HG03045 (cell line): ENCODE data around the gene RPL3.

Source experiments
- ATAC-seq: cut with Tn5 transposase; IDR thresholded peaks from one replicate; pipeline ENCODE4 v1.9.1; 2021; ENCODE audit warnings: mild to moderate bottlenecking, moderate library complexity; ENCODE audit not compliant: unreplicated experiment

The RPL3 gene

DNA sequence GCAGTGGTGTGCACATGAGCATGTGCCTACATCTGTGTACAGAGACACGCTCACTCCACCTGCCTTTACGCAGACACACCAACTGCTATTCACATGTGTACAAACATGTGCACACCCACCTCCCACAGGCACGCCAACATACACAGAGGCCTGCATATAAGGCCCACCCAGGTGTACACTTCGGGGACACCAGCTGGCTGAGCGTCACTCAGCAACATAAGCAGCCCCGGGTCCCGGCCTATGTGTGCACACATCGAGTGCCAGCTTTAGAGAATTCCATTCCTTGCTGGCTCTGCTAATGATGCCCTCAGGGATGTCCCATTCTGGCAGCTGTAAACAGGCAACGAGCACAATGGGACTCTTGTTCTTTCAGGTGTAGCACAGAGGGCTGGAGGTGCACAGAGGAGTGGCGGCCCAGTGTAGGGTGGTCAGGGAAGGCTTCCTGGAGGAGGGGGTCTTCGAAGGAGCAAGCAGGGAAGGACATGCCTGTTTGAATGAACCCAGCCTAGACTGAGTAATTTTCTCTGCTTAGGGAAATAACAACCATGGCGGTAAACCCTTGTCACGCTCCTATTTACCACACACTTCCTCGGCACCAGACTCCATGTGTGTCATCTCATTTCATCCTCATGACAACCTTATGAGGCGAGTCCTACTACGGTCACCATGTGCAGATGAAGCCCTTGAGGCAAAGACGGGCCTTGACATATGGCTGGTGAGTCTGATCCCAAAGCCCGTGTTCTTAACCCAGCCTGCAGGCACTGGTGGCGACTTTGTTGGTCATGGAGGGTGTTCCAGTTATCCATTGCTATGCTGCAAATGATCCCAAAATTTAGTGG is 35.1 kb downstream of the RPL3 start:
- ATAC-seq, result no peak

GRCh38 chr22:39283322-39284141 is 35.9 kb downstream of the RPL3 start:
- no peak for ATAC-seq

DNA sequence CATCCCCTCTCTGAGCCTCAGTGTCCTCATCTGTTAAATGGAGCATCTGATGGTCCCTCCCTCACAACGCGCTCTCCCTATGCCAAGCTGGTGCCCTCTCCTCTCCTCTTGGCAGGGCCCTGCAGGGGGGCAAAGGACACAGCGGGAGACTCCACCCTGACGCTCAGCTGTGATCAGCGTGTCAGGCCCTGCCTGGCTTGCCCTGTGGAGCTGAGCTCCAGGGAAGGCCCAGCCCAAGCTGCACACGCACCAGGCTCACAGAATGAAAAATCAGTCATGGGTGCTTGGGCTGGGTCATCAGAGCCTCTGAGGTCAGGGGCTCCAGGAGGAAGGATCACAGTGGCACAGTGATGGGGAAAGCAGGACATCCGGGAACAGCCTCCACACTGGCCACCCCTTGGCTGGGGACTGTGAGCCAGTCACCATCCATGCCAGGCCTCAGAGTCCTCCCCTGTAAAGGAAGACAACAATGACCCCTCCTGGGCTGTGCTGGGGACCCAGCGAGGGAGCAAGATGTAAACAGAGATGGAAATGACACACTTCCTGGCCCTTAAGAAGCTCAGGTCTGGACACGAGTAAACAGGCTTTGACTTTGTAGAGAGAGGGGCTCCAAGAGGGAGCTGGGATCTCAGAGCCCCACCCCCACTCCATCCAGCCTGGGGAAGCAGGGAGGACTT is 36.6 kb downstream of the RPL3 start:
- ATAC-seq, result no peak

DNA sequence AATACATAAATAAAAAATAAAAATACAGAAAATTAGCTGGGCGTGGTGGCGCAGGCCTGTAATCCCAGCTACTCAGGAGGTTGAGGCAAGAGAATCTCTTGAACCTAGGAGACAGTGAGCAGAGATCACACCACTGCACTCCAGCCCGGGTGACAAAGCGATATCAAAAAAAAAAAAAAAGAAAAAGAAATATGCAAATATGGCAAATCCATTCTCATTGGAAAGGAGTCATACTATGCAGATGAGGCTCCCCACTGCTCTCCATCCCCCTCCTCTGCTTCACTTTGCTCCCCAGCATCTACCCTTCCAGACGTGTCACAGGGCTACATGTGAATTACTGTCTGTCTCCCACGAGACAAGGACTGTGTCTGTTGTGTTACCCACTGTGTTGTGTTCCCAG is 38.3 kb downstream of the RPL3 start:
- no peak for ATAC-seq

GRCh38 chr22:39280250-39280649 is 39.2 kb downstream of the RPL3 start:
- no peak for ATAC-seq

GRCh38 chr22:39279170-39279850 is 40.1 kb downstream of the RPL3 start:
- ATAC-seq, result no peak

- ATAC-seq, result no peak
These were observed 41.4 kb downstream of the RPL3 start for GRCh38 chr22:39278040-39278439.

DNA sequence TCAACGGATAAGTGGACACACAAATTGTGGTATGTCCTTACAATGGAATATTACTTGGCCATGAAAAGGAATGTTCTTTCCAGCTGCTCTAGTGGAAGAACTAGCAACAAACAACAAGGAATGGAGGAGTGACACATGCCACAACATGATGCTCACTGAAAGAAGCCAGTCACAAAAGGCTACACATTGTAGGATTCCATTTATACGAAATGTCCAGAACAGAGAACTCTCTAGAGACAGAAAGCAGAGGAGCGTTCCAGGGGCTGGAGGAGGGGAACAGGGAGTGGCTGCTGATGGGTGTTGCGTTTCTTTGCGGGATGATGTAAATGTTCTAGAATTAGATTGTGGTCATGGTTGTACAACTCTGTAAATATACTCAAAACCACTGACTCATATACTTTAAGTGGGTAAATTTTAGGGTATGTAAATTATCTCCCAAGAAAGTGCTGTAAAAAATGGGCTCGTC is 42.2 kb downstream of the RPL3 start:
- ATAC-seq, result no peak

DNA sequence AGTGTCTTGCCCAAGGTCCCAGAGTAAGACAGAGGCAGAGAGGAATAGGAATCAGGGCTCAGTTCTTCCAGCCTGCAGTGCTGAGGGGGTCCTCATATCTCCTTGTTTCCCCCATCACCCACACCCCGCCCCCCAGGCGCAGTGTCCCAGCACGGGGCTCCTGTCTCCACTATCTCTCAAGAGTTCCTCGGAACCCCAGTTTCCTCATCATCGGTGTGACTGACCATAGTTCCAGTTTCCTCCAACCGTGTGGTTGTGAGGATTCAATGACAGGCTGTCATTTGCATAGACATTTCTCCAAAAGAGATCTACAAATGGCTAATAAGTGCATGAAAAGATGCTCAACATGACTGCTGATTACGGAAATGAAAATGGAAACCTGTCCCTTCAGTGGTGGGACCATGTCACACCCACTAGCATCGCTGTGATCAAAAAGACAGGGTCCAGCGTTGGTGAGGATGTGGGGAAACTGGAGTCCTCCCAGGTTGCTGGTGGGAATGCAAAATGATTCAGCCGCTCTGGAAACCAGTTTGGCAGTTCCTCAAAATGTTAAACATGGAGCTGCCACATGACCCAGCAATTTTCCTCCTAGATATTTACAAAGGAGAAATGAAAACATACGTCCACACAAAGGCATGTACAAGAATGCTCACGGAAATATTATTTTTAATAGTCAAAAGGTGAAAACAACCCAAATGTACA is 42.8 kb downstream of the RPL3 start:
- no peak for ATAC-seq

DNA sequence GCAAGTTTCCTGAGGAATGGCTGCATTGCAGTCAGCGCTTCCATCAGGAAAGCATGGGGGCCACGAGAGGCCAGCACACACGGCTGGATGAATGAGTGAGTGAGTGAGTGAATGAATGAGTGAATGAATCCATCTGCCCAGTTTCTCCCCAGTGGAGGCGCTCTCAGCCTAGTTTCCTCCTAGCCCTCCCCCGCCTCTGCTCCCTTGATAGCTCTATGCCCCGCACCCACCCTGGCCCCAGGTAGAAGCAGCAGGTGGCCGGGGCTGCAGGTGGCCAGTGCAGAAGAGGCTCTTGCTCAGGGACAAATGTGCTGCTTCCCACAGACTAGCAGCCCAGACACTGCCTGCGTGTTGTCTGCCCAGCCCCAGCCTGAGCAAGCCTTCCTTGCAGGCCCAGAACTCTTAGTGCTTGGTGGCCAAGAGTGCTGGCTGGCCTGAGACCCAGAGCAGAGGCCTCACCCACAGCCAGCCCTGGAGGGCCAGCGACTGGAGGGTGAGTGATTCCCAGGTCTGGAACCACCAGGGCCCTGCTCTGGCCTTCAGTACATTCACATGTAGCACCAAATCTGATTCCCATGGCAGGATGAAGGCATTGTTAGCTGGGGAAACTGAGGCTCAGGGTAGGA is 43.5 kb downstream of the RPL3 start:
- ATAC-seq, result no peak

DNA sequence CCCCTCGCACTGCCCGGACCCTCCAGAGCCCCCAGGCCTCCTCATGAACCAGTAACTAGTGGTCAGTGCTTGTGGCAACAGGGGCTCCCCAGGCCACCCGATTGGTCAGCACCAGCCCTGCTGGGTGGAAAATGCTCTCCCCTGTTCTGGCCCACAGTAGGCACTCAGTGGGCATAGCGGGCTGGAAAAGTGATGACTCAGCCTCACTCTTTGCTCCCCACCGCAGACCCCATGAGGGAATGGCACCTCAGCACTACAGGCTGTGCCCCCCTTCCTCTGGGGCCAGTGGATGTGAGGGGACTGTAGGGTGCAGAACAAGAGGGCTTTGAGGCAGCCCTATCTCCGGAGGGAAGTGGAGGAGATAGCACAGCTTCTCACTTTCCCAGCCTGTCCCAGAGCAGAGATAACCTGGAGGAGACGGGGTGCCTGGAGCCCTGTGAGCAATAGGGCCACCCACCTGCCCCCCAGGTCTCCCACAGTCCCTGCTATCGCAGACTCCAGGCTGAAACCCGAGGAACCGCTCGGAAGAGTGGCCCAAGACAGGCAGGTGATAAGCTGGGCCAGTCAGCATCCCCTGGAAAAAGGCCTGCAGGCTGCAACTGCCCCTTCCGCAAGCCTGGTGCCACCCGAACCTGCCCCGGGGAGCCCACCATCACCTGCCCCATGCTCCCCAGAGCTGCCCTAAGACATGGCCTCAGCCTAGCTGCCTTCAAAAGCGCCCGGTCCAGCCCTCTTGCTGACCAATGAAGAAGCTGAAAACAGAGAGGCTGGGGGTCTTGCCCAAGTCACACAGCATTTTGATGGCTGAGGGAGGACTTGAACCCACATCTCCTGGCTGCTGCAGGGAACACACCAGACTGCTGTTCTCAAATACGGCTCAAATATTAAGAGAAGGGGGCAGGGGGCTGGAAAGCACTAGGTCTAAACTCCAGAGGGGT is 45.2 kb downstream of the RPL3 start:
- ATAC-seq, result no peak

DNA sequence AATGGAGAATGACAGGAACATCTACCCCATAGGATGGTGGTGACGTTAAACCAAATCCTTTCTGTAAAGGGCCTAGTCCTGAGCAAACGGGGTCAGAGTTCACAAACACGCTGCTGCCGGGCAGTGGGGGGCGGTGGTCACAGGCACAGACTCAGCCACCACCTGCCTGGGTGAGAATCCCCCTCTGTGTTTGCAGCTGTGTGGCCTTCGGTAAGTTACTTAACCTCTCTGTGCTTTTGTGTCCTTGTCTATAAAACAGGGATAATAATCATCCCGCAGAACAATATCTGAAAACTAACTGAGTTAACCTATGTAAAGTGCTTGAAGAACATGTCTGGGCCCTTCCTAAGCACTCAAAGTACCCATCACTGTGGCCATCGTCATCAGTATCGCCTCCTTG is 48.6 kb downstream of the RPL3 start:
- ATAC-seq, result no peak

DNA sequence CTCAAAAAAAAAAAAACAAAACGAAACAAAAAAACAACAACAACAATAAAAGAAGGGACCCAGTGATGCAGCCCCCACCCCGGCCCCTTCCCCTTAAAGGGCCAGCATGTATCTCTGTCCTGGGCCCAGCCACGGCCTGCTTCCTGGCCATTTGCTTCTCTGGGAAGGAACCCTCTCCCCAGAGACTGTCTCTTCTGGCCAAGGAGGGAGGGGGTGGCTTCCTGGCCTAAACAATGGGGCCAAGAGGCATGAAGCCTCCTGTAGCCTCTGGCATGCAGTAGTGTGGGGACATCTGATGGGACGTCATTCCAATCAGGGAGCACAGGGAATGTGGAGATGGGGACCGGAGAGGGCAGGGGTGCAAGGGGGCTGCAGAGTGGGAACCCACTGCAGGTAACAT is 49.1 kb downstream of the RPL3 start:
- ATAC-seq, result no peak

DNA sequence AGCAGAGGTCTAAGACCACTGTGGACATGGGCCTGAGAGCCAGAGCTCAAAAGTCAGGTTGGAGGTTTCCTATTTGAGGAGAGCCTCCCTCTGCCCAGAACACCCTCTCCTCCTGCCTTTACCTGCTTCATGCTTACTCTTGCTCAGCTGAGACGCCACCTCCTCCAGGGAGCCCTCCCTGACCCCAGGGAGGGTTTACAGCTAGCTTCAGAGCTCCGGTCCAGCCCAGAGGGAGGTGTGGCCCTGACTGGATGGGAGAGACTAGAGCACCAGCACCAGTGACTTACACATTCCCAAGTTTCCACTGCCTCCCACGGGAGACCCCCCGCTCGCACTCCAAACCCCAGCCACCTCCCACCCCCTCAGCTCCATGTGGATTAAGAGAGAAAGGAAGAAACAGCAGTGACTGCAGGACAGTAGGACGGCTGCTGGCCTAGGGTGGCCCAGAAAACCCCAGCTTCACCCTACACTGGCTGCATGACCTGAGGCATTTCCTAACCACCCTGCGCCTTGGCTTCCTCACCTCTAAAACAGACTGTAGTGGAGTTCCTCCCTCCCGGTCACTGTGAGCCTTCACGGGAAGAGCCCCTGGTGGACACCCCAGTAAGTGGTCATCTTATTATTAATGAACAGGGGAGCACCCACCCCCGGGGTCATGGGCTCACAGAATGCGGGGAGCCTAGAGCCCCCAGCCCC is 50.2 kb downstream of the RPL3 start:
- ATAC-seq, result no peak

GRCh38 chr22:39268645-39269044 is 50.8 kb downstream of the RPL3 start:
- ATAC-seq, result no peak

GRCh38 chr22:39267974-39268373 is 51.4 kb downstream of the RPL3 start:
- no peak for ATAC-seq

- peak; percentile 54 for ATAC-seq
These were observed 52.9 kb downstream of the RPL3 start for GRCh38 chr22:39266398-39267030.
